Smooth muscle cell (in vitro differentiated cells): Measurements from ENCODE around the gene SGPL1. TPM values are rescaled to one million over a fixed set of nuclear protein-coding genes. Genes with fewer than 3 reads are reported as not detected.
"Not testable (repeated sequence)": the region's sequence is repeated elsewhere in the genome, so short reads cannot be mapped to it uniquely, and the experiment has no call there.

Source experiments
- DNase-seq: peaks from one replicate; lab custom pipeline; 2025; ENCODE audit not compliant: unreplicated experiment; lab: John Stamatoyannopoulos, UW
- H2AFZ ChIP-seq: fragments of 200-600 bp; sonication (generic); 2 replicates; pipeline ENCODE4 v1.6.0; 2016; ENCODE audit warnings: antibody characterized with exemption, low read depth, mild to moderate bottlenecking
- H3F3A ChIP-seq: fragments of 200-600 bp; sonication (generic); 2 replicates; pipeline ENCODE4 v1.6.0; 2017; ENCODE audit warnings: antibody characterized with exemption, low read depth
- H3K27ac ChIP-seq: fragments of 200-600 bp; sonication (generic); 2 replicates; pipeline ENCODE4 v1.5.1; 2016; ENCODE audit warnings: low read depth, mild to moderate bottlenecking
- H3K27me3 ChIP-seq: fragments of 200-600 bp; sonication (generic); 2 replicates; pipeline ENCODE4 v1.6.1; 2016; ENCODE audit warnings: low read depth, mild to moderate bottlenecking
- H3K36me3 ChIP-seq: fragments of 200-600 bp; sonication (generic); 2 replicates; pipeline ENCODE4 v1.5.1; 2016; ENCODE audit warnings: low read depth
- H3K4me1 ChIP-seq: fragments of 200-600 bp; sonication (generic); 2 replicates; pipeline ENCODE4 v1.5.1; 2016; ENCODE audit warnings: low read depth
- H3K4me2 ChIP-seq: fragments of 200-600 bp; sonication (generic); 2 replicates; pipeline ENCODE4 v1.6.0; 2016; ENCODE audit warnings: mild to moderate bottlenecking
- H3K4me3 ChIP-seq: fragments of 200-600 bp; sonication (generic); 2 replicates; pipeline ENCODE4 v1.5.1; 2016; ENCODE audit warnings: mild to moderate bottlenecking
- H3K79me2 ChIP-seq: fragments of 200-600 bp; sonication (generic); 2 replicates; pipeline ENCODE4 v1.6.0; 2016; ENCODE audit warnings: low read depth, mild to moderate bottlenecking
- H3K9ac ChIP-seq: fragments of 200-600 bp; sonication (generic); 2 replicates; pipeline ENCODE4 v1.6.0; 2016; ENCODE audit warnings: low read depth
- H3K9me3 ChIP-seq: fragments of 200-600 bp; sonication (generic); replicated peaks from 2 replicates; pipeline ENCODE4 v1.5.1; 2016; ENCODE audit warnings: low read depth
- H4K20me1 ChIP-seq: fragments of 200-600 bp; sonication (generic); 2 replicates; pipeline ENCODE4 v1.6.0; 2016; ENCODE audit warnings: low read depth
- CTCF ChIP-seq: fragments of 200-600 bp; sonication (generic); IDR thresholded peaks from 2 replicates; pipeline ENCODE4 v1.5.1; 2017; ENCODE audit warnings: borderline replicate concordance, mild to moderate bottlenecking, antibody characterized with exemption; ENCODE audit not compliant: insufficient read depth, poor library complexity, severe bottlenecking
- WGBS: methylation state at CpG from one replicate; pipeline ENCODE4 v1.1.7; 2016; ENCODE audit warnings: low lambda C conversion rate; 5-methylcytosine and 5-hydroxymethylcytosine counted together
- polyA plus RNA-seq: library from polyadenylated mRNA; unstranded; fragments of >200 nt; fragmentation: Nextera tagmentation; extraction: Ambion mirVana; gene quantifications from 2 replicates; pipeline ENCODE4 v1.2.1, GENCODE V29; 2016
- total RNA-seq: library from RNA; depleted of rRNA; stranded (reverse); fragments of >200 nt; gene quantifications from 2 replicates; pipeline ENCODE4 v1.2.3, GENCODE V29; 2014

The SGPL1 gene
- total and polyA plus RNA-seq, 2 experiments from 2014 or later = 20.0 to 41.1 TPM

- WGBS = 83% methylated on average over 4 of the region's 4 CpGs
Measured at GRCh38 chr10:70853038-70853437, 37.3 kb downstream of the SGPL1 start.

GRCh38 chr10:70853457-70853856 is 37.7 kb downstream of the SGPL1 start:
- H3K4me1 ChIP-seq = peaks cover 5% of the 10 kb centered on the region
- H3K4me3 ChIP-seq = no peak overlapping the region
- no peaks in the 10 kb centered on the region for H3K27me3 ChIP-seq
- H3K36me3 ChIP-seq = peaks cover 17% of the 10 kb centered on the region
- H3K9ac ChIP-seq = no peak overlapping the region
- WGBS = 100% methylated on average over 1 of the region's 1 CpG
- H3K79me2 ChIP-seq = peaks cover 4% of the 10 kb centered on the region
- DNase-seq = no peak
- H3K4me2 ChIP-seq = no peak overlapping the region
- H2AFZ ChIP-seq = no peak overlapping the region
- no peaks in the 10 kb centered on the region for H3K9me3 ChIP-seq
- peak overlapping the region; percentile 33 for H3K27ac ChIP-seq
- H3F3A ChIP-seq = no peaks in the 10 kb centered on the region
- H4K20me1 ChIP-seq = no peaks in the 10 kb centered on the region
- TF ChIP-seq CTCF = no peak

More at GRCh38 chr10:70853038-70853437, 37.3 kb downstream of the SGPL1 start:
- Histone ChIP-seq H3F3A (no peaks in the 10 kb centered on the region), H3K9me3 (no peaks in the 10 kb centered on the region), H3K9ac (no peak overlapping the region), H3K36me3 (peaks cover 17% of the 10 kb centered on the region), H3K4me1 (peaks cover 5% of the 10 kb centered on the region), H3K4me3 (no peak overlapping the region), H3K4me2 (no peak overlapping the region), H4K20me1 (no peaks in the 10 kb centered on the region), H2AFZ (no peak overlapping the region), H3K27ac (peak overlapping the region; percentile 33), H3K79me2 (peaks cover 4% of the 10 kb centered on the region), H3K27me3 (no peaks in the 10 kb centered on the region)
- no peak for TF ChIP-seq CTCF
- no peak for DNase-seq

GRCh38 chr10:70856454-70856853 is 40.7 kb downstream of the SGPL1 start:
- H3K4me3 ChIP-seq = no peak overlapping the region
- peaks cover 4% of the 10 kb centered on the region for H3K79me2 ChIP-seq
- no peaks in the 10 kb centered on the region for H3K27me3 ChIP-seq
- no peak overlapping the region for H3K27ac ChIP-seq
- no peak overlapping the region for H2AFZ ChIP-seq
- 89% methylated on average over 2 of the region's 2 CpGs for WGBS
- no peak for TF ChIP-seq CTCF
- no peaks in the 10 kb centered on the region for H3K9me3 ChIP-seq
- DNase-seq = no peak
- H3K36me3 ChIP-seq = peaks cover 23% of the 10 kb centered on the region
- no peaks in the 10 kb centered on the region for H4K20me1 ChIP-seq
- H3K9ac ChIP-seq = no peak overlapping the region
- H3K4me2 ChIP-seq = no peak overlapping the region
- no peaks in the 10 kb centered on the region for H3K4me1 ChIP-seq
- no peaks in the 10 kb centered on the region for H3F3A ChIP-seq

- H3K79me2 ChIP-seq = no peaks in the 10 kb centered on the region
- TF ChIP-seq CTCF = no peak
- H3F3A ChIP-seq = no peaks in the 10 kb centered on the region
- peaks cover 17% of the 10 kb centered on the region for H3K36me3 ChIP-seq
- DNase-seq = no peak
- no peak overlapping the region for H3K4me2 ChIP-seq
- no peak overlapping the region for H3K9ac ChIP-seq
- no peaks in the 10 kb centered on the region for H4K20me1 ChIP-seq
- no peak overlapping the region for H3K4me3 ChIP-seq
- WGBS = 84% methylated on average over 5 of the region's 5 CpGs
- H3K27me3 ChIP-seq = no peaks in the 10 kb centered on the region
- H2AFZ ChIP-seq = no peak overlapping the region
- no peak overlapping the region for H3K27ac ChIP-seq
- no peaks in the 10 kb centered on the region for H3K4me1 ChIP-seq
- H3K9me3 ChIP-seq = no peaks in the 10 kb centered on the region
Measured at GRCh38 chr10:70858759-70859158, 43.0 kb downstream of the SGPL1 start.

- WGBS = 98% methylated on average over 42 of the region's 42 CpGs
- peaks cover 17% of the 10 kb centered on the region for H3K36me3 ChIP-seq
- DNase-seq, H4K20me1 ChIP-seq, H3K4me1 ChIP-seq, H3K9me3 ChIP-seq, H3K9ac ChIP-seq, H2AFZ ChIP-seq, H3F3A ChIP-seq, H3K27ac ChIP-seq, H3K4me2 ChIP-seq, H3K27me3 ChIP-seq, H3K79me2 ChIP-seq, H3K4me3 ChIP-seq: not testable (repeated sequence)
Measured at GRCh38 chr10:70861495-70862197, 45.9 kb downstream of the SGPL1 start.
